Ovary (tissue), 3 donors: ENCODE data around the gene PAQR5.

Experiments used
- CTCF ChIP-seq, 3 donors: fragments of 450-650 bp in 2 of 3; fragments of 200-600 bp in 1 of 3; IDR thresholded peaks; one replicate each; pipeline versions ENCODE4 v1.5.1 to v1.8.0; 2016 to 2022; ENCODE audit warnings: antibody characterized with exemption in 3 of 3, mild to moderate bottlenecking in 1 of 3
- EP300 ChIP-seq: sonication (generic); formaldehyde crosslinking; IDR thresholded peaks from one replicate; pipeline ENCODE4 v1.6.1; 2017; ENCODE audit warnings: antibody characterized with exemption
- POLR2A ChIP-seq: fragments of 450-650 bp; IDR thresholded peaks from one replicate; pipeline ENCODE4 v1.6.1; 2017; ENCODE audit warnings: antibody characterized with exemption, mild to moderate bottlenecking, moderate library complexity
- donor health status: DM: no; HTN: no; CAD: no.

GRCh38 chr15:69271217-69271616 lies 27.5 kb upstream of the PAQR5 start:
- no peak for TF ChIP-seq CTCF (IDR thresholded peaks at IDR 0.05)
- no peak for TF ChIP-seq POLR2A
- TF ChIP-seq EP300 = no peak
